Transverse colon (tissue), 4 donors: ENCODE data around the gene SNRNP25. TPM values are rescaled to one million over a fixed set of nuclear protein-coding genes. Genes with fewer than 3 reads are reported as not detected.
A peak's percentile ranks its signal among the peaks of the same experiment; 100 is the strongest.

Experiments used
- DNase-seq: peaks from one replicate; pipeline ENCODE4 v3.0.0-alpha.2; 2019
- H3K27ac ChIP-seq, 4 donors: fragments of 200-600 bp; sonication (generic); 2 replicates each; pipeline ENCODE4 v1.5.1; 2016 to 2018; ENCODE audit warnings: inconsistent platforms in 4 of 4
- H3K27me3 ChIP-seq: fragments of 200-600 bp; sonication (generic); 2 replicates; pipeline ENCODE4 v1.5.1; 2017; ENCODE audit warnings: inconsistent platforms
- H3K36me3 ChIP-seq, 4 donors: fragments of 200-600 bp; sonication (generic); 2 replicates each; pipeline ENCODE4 v1.5.1; 2017 to 2019; ENCODE audit warnings: inconsistent platforms in 4 of 4
- H3K4me1 ChIP-seq, 4 donors: fragments of 200-600 bp; sonication (generic); 2 replicates each; pipeline ENCODE4 v1.5.1; 2017 to 2020; ENCODE audit warnings: inconsistent platforms in 4 of 4
- H3K4me3 ChIP-seq, 4 donors: fragments of 200-600 bp; sonication (generic); 1 replicate in 1 of 4; 2 replicates in 3 of 4; pipeline versions ENCODE4 v1.5.1 to v1.6.1; 2017 to 2019; ENCODE audit warnings: inconsistent platforms in 4 of 4
- H3K9me3 ChIP-seq, 2 donors: fragments of 200-600 bp; sonication (generic); 2 replicates each; pipeline ENCODE4 v1.5.1; 2017 to 2019; ENCODE audit warnings: inconsistent platforms in 2 of 2
- CTCF ChIP-seq, 5 experiments: fragments of 200-600 bp in 3 of 5; fragments of 450-650 bp in 2 of 5; sonication (generic) in 3 of 5; IDR thresholded peaks; 1 replicate in 2 of 5; 2 replicates in 3 of 5; pipeline ENCODE4 v1.5.1; 2016 to 2017; ENCODE audit warnings: antibody characterized with exemption in 5 of 5, inconsistent platforms in 3 of 5, mild to moderate bottlenecking in 2 of 5, moderate library complexity in 1 of 5
- EP300 ChIP-seq: sonication (generic); formaldehyde crosslinking; IDR thresholded peaks from one replicate; pipeline ENCODE4 v1.6.1; 2017; ENCODE audit warnings: antibody characterized with exemption, low read depth
- POLR2A ChIP-seq: fragments of 450-650 bp; IDR thresholded peaks from one replicate; pipeline ENCODE4 v1.6.1; 2016; ENCODE audit warnings: antibody characterized with exemption, mild to moderate bottlenecking, moderate library complexity
- POLR2AphosphoS5 ChIP-seq, 3 donors: sonication (generic); formaldehyde crosslinking; IDR thresholded peaks; one replicate each; pipeline ENCODE4 v1.6.1; 2016; ENCODE audit warnings: antibody characterized with exemption in 3 of 3
- WGBS, 2 donors: methylation state at CpG; one replicate each; pipeline ENCODE4 v1.1.5; 2018; ENCODE audit warnings: low coverage in 1 of 2; 5-methylcytosine and 5-hydroxymethylcytosine counted together
- in situ Hi-C, 4 donors: fragments of 200-750 bp; cut with MboI; loops; one replicate each; pipeline versions ENCODE4 v1.15.0 to v1.15.1; 2017; ENCODE audit warnings: low sequenced_read_pairs in 3 of 4, low pct_ligation_motif_present in 1 of 4, low pct_unique_long_range_greater_than_20kb in 1 of 4
- intact Hi-C: fragments of 100-400 bp; cut with DNase I; formaldehyde crosslinking; loops from one replicate; pipeline ENCODE4 v1.15.1; 2023; ENCODE audit warnings: low total_unique reads
- small RNA-seq, 4 donors: library from RNA; depleted of rRNA; stranded (forward); fragments of <200 nt; gene quantifications; one replicate each; pipeline ENCODE3, GENCODE V24; 2016
- total RNA-seq, 4 donors: library from RNA; depleted of rRNA; stranded (reverse); fragments of >200 nt; gene quantifications; one replicate each; pipeline ENCODE4 v1.1.0, GENCODE V29; 2016

Gene SNRNP25
- total RNA-seq, 4 donors from 2014 or later = 5.6 to 27.9 (median 20.2) TPM

- no peak overlapping the region for H3K27ac ChIP-seq
- no peak overlapping the region for H3K4me3 ChIP-seq
- TF ChIP-seq CTCF (IDR thresholded peaks at IDR 0.05) = no peak
- TF ChIP-seq POLR2A = no peak
- DNase-seq = no peak
- peaks cover 0 to 3% (median 0%) of the 10 kb centered on the region in 4 donors for H3K4me1 ChIP-seq
- intact Hi-C loops = no loop called here
- H3K36me3 ChIP-seq = no peaks in the 10 kb centered on the region
- in situ Hi-C loops = no loop called here
- WGBS, 2 donors = 70 to 96% methylated on average over 2 to 5 of the region's 5 CpGs
- H3K27me3 ChIP-seq = no peaks in the 10 kb centered on the region
- no peaks in the 10 kb centered on the region for H3K9me3 ChIP-seq
Observed at GRCh38 chr16:104355-104754, 50.7 kb downstream of the SNRNP25 start.

- H3K27me3 ChIP-seq = no peaks in the 10 kb centered on the region
- intact Hi-C loops (loop anchor here (5.0 kb wide), 1 partner anchor 77 kb away; the partner anchor contains the start of gene HBQ1), in situ Hi-C loops (loop anchor here in 1 of 4 donors (5.0 kb wide), 1 partner anchor 77 kb away; the partner anchor contains the start of gene HBQ1)
- TF ChIP-seq POLR2A (no peak), POLR2AphosphoS5 (IDR thresholded peaks at IDR 0.05) (no peak), CTCF (IDR thresholded peaks at IDR 0.05) (no peak), EP300 (no peak)
- 89% methylated on average over 3 of the region's 3 CpGs; no CpG with 5 or more reads in 1 of the 2 donors for WGBS, 2 donors
- no peak overlapping the region for H3K27ac ChIP-seq
- H3K36me3 ChIP-seq = no peaks in the 10 kb centered on the region
- peaks cover 0 to 3% (median 0%) of the 10 kb centered on the region in 4 donors for H3K4me1 ChIP-seq
- H3K4me3 ChIP-seq = no peak overlapping the region
- DNase-seq = no peak
- no peaks in the 10 kb centered on the region for H3K9me3 ChIP-seq
Observed at GRCh38 chr16:104928-105327, 51.3 kb downstream of the SNRNP25 start.

DNA sequence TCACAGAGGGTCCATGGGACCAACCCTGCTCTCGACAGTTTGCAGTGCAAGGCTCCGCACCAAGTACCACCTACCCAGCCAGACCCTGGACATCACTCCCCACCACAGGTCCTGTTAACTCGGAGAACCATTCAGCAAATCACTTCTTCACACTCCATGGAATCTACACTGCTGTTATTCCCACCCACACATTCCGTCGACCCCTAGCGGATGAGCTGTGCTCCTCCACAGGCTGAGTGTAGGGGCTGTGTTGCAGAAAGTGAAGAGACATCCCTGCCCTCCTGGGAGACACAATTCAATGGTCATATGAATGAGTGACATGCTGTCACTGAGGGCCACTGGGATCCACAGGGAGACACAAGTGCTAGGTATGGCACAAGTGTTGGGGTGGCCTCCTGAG lies 51.9 kb downstream of the SNRNP25 start:
- H3K4me1 ChIP-seq = peaks cover 0 to 3% (median 0%) of the 10 kb centered on the region in 4 donors
- intact Hi-C loops (loop anchor here (5.0 kb wide), 1 partner anchor 77 kb away; the partner anchor contains the start of gene HBQ1), in situ Hi-C loops (loop anchor here in 1 of 4 donors (5.0 kb wide), 1 partner anchor 77 kb away; the partner anchor contains the start of gene HBQ1)
- no peaks in the 10 kb centered on the region for H3K9me3 ChIP-seq
- TF ChIP-seq CTCF (IDR thresholded peaks at IDR 0.05) = no peak
- no peak for TF ChIP-seq POLR2AphosphoS5 (IDR thresholded peaks at IDR 0.05)
- no peak for TF ChIP-seq POLR2A
- no peak for TF ChIP-seq EP300
- H3K4me3 ChIP-seq = no peak overlapping the region
- DNase-seq = no peak
- H3K27ac ChIP-seq = no peak overlapping the region
- 96% methylated on average over 6 of the region's 6 CpGs; no CpG with 5 or more reads in 1 of the 2 donors for WGBS, 2 donors
- H3K27me3 ChIP-seq = no peaks in the 10 kb centered on the region
- H3K36me3 ChIP-seq = no peaks in the 10 kb centered on the region

DNA sequence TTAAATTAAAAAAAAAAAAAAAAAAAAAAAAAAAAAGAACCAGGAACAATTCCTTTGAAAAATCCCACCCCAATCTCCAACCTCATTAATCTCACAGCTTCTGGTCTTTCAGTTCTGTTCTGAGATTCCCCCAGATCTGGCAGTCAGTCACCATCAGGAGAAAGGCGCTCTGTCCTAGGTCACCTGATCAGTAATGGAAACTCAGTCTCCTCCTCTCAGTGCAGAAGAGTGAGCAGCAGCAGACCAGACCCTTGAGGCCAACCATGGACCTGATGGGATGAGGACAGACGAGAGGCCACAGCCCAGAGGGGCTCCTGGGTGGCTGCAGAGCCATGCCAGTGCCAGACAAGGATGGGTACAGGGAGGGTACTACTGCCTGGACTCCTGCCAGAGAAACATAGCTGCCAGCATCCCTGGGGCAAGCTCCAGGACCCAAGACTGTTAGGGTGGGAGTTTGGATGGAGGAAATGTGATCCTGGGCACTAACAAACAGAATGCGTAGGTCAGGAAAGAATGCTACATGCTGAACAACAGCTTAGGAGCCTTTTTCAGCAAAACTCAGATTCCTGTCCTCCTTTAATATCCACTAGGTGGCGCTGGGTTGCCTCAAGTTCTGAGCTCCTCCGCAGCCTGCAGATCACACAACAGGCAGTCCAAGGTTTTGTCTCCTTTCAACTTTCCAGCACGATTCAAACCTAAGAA lies 53.1 kb downstream of the SNRNP25 start:
- in situ Hi-C loops = loop anchor here in 1 of 4 donors (5.0 kb wide), 1 partner anchor 76 kb away; the partner anchor contains the start of gene HBQ1
- Histone ChIP-seq H3K27ac (no peak overlapping the region), H3K9me3 (no peaks in the 10 kb centered on the region), H3K4me3 (no peak overlapping the region), H3K27me3 (no peaks in the 10 kb centered on the region), H3K4me1 (peaks cover 0 to 2% (median 0%) of the 10 kb centered on the region in 4 donors), H3K36me3 (no peaks in the 10 kb centered on the region)
- 11 to 27% methylated on average over 3 to 6 of the region's 6 CpGs for WGBS, 2 donors
- intact Hi-C loops = loop anchor here (5.0 kb wide), 1 partner anchor 76 kb away; the partner anchor contains the start of gene HBQ1
- TF ChIP-seq POLR2AphosphoS5 (IDR thresholded peaks at IDR 0.05) (no peak), POLR2A (no peak), EP300 (no peak), CTCF (IDR thresholded peaks at IDR 0.05) (peak; percentile 73 to 83 (median 76))
- DNase-seq = peak; percentile 46

Small RNAs within 50 kb of the gene (small RNA-seq; reads per million reads assigned to genes)
- 0 reads per million in 4 donors for gene MIR6859-4
- gene Z69720.2 = 0 reads per million in 4 donors

Other genes starting within 250 kb of the SNRNP25 start
- 10 to 100 TPM in 1 of 4 donors, 1 to 10 TPM in 2, not detected in 1; 4.6 to 12.7 (median 5.2) TPM for gene POLR3K, start 220 bp upstream of the SNRNP25 start, total RNA-seq
- 100 to 1,000 TPM in 1 of 4 donors, 10 to 100 TPM in 3; 11.9 to 179 (median 33.8) TPM for gene RHBDF1, start 18.8 kb downstream of the SNRNP25 start, total RNA-seq
- gene MPG, start 24.4 kb downstream of the SNRNP25 start, total RNA-seq = 10 to 100 TPM; 22.3 to 63.2 (median 51.2) TPM
- 10 to 100 TPM; 12.8 to 99.5 (median 22.6) TPM for gene NPRL3, start 84.8 kb downstream of the SNRNP25 start, total RNA-seq
- not detected for gene HBZ, start 98.8 kb downstream of the SNRNP25 start, total RNA-seq
- gene HBM, start 112.2 kb downstream of the SNRNP25 start, total RNA-seq = not detected
- gene HBA2, start 119.0 kb downstream of the SNRNP25 start, total RNA-seq = 10 to 100 TPM in 1 of 4 donors, 1 to 10 TPM in 2, not detected in 1; 1.8 to 10.8 (median 7.0) TPM
- 1 to 10 TPM in 1 of 4 donors, not detected in 3; 4.4 TPM for gene HBA1, start 122.9 kb downstream of the SNRNP25 start, total RNA-seq
- gene HBQ1, start 126.6 kb downstream of the SNRNP25 start, total RNA-seq = not detected
- 100 to 1,000 TPM in 3 of 4 donors, 10 to 100 TPM in 1; 85.1 to 316 (median 153) TPM for gene LUC7L, start 175.6 kb downstream of the SNRNP25 start, total RNA-seq
- gene FAM234A, start 181.0 kb downstream of the SNRNP25 start, total RNA-seq = 100 to 1,000 TPM in 2 of 4 donors, 10 to 100 TPM in 2; 55.4 to 328 (median 112) TPM
- 10 to 100 TPM in 1 of 4 donors, 1 to 10 TPM in 3; 2.0 to 24.3 (median 6.7) TPM for gene RGS11, start 222.1 kb downstream of the SNRNP25 start, total RNA-seq
- under 1 TPM in 1 of 4 donors, not detected in 3; 0.95 TPM for gene ARHGDIG, start 226.8 kb downstream of the SNRNP25 start, total RNA-seq
- 1 to 10 TPM in 1 of 4 donors, under 1 TPM in 2, not detected in 1; 0.55 to 2.6 (median 0.79) TPM for gene PDIA2, start 229.3 kb downstream of the SNRNP25 start, total RNA-seq